ENCODE measurements around the gene ZNF202.
A peak's percentile ranks its signal among the peaks of the same experiment; 100 is the strongest.

GRCh38 chr11:123741159-123742030, at the start of gene ZNF202:
- TF ChIP-seq POLR2A (IDR thresholded peaks at IDR 0.05): peak; percentile 26 to 68
- peak in 4 of 6 experiments; percentile 22 to 39 (median 28) for TF ChIP-seq CTCF (IDR thresholded peaks at IDR 0.05)
